Eye (tissue), 1 donor: Measurements from ENCODE around the gene DEDD2.
A peak's percentile ranks its signal among the peaks of the same experiment; 100 is the strongest.

Experiments
- DNase-seq: peaks from one replicate; pipeline ENCODE4 v3.0.0-alpha.2; 2015

The DEDD2 gene

DNA sequence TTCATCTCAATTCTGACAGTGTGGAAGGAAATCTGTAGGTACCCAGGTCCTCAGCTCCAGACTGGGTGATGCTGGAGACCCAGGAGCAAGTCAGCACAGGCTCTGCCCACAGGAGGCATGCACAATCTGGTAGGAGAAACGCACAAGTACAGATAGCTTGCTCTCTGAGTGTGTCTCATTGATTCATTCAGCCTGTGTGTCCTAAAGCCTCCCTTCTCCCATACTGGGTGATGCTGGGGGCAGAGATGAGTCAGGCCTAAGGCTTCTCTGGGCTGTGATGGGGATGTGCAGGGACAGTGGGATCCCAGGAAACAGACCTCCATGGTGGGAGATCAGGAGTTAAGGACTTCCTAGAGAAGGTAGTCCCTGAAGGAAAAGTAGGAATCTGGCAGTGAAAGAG, 9.4 kb upstream of the DEDD2 start:
- DNase-seq: no peak

DNA sequence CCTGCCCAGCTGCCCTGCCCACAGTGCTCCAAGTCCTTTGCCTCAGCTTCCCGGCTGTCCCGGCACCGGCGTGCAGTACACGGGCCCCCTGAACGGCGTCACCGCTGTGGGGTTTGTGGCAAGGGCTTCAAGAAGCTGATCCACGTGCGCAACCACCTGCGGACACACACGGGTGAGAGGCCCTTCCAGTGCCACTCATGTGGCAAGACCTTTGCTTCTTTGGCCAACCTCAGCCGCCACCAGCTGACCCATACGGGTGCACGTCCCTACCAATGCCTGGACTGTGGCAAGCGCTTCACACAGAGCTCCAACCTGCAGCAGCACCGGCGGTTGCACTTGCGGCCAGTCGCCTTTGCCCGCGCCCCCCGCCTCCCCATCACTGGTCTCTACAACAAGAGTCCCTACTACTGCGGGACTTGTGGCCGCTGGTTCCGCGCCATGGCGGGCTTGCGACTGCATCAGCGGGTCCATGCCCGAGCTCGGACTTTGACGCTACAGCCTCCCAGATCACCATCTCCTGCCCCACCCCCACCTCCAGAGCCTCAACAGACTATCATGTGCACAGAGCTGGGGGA, 8.3 kb upstream of the DEDD2 start:
- no peak for DNase-seq

DNA sequence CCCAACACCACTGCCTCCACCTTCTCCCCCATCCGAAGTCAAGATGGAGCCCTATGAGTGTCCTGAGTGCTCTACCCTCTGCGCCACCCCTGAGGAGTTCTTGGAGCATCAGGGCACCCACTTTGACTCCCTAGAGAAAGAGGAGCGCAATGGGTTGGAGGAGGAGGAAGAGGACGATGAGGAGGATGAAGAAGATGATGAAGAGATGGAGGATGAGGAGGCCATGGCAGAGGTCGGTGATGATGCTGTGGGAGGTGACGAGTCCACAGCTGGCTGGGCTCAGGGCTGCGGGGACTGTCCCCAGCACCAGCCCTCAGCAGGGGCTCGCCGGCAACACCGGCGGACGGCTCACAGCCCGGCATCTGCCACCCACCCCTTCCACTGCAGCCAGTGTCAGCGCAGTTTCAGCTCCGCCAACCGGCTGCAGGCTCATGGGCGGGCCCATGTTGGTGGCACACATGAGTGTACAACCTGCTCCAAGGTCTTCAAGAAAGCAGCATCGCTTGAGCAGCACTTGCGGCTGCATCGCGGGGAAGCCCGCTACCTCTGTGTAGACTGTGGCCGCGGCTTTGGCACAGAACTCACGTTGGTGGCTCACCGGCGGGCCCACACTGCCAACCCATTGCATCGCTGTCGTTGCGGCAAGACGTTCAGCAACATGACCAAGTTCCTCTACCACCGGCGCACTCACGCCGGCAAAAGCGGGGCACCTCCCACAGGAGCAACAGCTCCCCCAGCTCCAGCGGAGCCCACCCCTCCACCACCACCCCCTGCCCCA, 7.7 kb upstream of the DEDD2 start:
- no peak for DNase-seq

DNA sequence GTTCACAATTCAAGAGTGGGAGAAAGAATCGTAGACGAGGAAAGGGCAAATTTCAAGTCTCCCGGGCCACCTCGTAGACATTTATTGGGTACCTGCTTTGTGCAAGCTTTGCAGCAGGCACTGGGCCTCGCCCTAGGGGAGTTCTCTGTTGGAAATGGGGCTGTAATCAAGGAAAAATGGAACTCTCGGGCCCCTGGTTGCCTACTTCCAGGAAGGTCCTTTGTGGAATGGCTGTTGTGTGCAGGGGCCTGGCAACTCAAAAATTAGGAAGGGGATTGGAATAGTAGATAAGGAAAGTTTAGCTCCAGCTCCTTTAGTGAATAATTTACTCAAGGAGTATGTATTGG, 3.2 kb upstream of the DEDD2 start:
- no peak for DNase-seq

DNA sequence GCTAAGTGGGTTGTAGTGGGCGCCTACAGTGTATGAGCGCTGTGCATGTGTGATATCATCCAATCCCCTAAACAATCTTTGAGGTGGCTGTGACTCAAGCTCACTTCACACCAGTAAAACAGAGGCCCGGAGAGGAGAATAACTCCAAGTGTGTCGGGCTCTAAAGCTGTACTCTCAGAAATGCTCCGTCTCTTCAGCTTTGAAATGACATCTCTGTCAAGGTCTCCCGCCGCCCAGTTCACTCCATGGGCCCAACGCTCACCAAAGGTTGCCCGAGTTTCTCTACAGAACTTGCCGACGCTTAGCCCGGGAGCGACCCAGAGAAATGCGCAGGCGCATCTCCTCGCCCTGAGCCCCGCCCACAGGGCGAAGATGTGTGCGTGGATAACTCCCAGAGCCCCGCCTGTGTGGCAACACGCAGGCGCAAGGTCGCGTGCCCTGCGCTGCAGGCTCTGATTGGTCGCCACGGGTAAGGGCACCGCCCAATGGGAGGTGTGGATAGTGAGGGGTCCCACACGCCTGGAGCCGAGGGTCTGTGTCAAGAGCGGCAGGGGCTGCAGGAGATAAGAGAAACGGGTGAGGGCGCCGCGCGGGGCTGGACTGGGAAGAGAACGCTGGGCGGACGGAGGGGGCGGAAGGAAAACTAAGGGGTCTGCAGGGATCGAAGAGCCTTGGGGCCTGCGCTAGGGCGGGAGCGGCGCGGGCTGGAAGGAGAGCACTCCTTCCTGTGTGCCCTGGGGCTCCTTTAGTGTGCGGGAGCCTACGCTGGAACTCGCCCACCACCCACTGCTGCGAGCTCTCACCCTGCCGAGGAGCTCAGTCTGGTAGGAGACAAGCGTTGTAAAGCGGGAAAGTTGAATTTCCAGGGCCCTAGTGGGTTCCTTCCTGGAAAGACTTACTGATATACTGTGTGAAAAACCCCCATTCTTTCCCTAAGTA, 2.6 kb upstream of the DEDD2 start, which contains the start of gene ZNF526:
TSS of gene ZNF526 (plus strand) at position 501 of the 939 bp plus-strand sequence. CDS start 4,092 bp downstream, outside the sequence.
- peak; percentile 99 for DNase-seq

DNA sequence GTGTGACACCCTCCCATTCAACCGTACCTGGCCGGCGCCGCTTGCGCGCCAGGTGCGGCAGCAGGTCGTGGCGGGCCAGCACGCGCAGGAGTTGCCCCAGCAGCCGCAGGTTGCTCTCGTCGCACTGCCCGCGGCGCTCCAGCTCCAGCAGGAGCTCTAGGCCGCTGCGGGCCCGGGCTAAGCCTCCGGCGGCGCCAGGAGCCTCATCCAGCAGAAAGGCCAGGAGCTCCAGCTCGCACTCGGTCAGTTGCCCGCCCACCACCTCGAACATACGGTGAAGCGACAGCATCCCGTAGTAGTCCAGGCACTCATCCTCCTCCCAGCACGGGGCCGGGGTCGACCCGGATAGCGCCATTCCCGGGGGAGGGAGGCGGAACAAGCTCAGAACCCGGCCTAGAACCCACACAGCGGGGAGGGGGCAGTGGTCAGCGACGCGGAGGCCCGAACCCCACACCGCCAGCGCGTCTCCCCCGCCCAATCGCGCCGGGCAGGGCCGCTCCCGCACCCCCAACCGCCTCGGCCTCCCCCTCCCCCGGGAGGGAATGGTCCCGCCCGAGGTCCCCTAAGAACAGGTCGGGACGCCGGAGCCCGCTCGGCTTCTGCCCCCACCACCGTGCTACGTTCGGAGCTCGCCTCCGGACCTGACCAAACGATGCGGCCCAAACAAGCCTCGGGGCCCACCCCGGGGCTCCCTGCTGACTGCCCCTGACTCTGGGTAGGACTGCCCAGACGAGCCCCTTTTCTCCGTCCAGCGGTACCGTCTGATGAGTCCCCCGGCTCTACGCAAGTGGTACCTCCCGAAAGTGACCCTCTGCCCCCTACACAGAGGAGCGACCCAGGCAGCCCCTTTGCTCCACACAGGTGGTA, 591 bp downstream of the DEDD2 start:
- no peak for DNase-seq

DNA sequence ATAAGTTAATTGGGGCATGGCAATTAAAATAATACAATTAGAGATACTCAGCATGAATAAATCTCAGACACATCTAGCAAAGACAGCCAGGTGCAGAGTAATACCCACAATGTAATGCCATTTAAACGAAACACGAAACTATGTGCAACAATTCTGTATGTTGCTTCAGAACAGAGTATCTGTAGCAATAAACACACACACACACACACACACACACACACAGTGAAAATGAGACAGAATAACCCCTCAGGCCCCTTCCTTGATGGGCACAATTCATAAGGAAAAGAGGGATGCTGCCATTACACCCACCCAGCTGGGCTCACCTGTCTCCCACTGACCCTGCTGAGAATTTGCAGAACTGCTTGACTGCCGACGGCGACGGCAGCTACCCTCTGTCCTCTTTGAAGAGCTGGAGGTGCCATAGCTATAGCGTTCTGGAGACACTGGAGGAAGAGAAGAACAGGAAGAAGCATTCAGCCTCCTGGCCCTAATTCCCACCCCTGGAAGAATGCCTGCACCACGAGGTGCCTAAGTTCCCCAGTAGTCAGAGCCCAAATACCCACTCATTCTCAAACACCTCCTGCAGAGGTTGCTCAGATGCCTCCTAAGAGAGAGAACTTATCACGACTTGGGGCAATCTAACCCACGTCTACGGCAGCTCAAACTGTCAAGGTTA, 2.5 kb downstream of the DEDD2 start:
- DNase-seq: no peak

DNA sequence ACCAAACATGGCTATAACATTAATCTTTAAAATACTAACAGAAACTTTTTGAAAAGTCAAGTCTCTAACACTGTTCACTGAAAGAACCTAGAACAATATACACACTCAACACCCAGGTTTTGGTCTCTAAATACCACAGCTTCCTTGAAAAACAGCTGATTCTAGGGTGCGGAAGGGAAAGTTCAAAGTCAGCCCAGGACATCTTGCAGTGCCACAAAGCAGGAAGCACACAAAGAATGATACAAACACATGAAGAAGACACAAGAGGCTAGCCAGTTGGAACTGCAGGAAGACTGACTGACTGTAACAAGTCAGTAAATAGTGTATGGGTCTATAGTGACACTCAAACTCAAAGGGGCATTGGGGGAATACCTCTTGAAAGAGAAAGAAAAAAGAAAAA, 4.6 kb downstream of the DEDD2 start:
- no peak for DNase-seq

DNA sequence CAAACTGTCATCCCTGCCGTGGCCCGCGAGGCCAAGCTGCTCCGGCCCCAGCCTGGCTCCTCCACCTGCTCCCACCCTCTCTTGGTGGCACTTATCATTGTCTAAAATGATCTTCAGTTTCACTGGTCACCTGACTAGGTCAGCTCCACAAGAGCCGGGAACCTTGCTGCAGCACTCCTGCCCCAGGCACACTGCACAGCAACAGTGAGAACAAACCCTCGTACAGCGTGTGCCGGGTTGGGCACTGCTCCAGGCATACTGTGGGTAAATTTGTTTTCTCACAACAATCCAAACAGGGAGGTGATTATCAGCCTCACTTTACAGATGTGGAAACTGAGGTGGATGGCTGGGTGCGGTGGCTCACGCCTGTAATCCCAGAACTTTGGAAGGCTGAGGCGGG, 8.9 kb downstream of the DEDD2 start:
- DNase-seq: no peak

DNA sequence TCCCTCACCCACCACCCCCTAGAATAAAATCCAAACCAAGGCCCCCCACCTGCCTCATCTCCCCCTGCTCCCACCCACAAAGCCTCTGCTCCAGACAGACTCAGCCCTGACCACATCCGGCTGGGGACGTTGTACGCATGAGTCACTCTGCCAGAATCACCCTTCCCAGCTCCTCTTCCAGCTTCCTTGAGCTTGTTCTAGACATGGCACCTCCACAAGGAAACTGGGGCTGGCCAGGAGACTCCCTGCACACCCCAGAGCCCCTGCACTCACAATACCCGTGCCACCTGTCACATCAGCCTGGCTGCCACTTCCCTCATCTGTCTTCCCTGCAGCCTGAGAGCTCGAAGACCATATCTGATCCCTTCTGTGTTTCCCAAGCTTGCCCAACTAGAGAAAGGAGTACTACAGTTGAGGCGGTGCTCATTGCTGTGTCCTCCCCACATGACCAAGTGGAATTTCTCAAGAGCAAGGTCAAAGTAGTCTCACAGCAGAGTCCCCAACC, 9.7 kb downstream of the DEDD2 start:
- no peak for DNase-seq

DNA sequence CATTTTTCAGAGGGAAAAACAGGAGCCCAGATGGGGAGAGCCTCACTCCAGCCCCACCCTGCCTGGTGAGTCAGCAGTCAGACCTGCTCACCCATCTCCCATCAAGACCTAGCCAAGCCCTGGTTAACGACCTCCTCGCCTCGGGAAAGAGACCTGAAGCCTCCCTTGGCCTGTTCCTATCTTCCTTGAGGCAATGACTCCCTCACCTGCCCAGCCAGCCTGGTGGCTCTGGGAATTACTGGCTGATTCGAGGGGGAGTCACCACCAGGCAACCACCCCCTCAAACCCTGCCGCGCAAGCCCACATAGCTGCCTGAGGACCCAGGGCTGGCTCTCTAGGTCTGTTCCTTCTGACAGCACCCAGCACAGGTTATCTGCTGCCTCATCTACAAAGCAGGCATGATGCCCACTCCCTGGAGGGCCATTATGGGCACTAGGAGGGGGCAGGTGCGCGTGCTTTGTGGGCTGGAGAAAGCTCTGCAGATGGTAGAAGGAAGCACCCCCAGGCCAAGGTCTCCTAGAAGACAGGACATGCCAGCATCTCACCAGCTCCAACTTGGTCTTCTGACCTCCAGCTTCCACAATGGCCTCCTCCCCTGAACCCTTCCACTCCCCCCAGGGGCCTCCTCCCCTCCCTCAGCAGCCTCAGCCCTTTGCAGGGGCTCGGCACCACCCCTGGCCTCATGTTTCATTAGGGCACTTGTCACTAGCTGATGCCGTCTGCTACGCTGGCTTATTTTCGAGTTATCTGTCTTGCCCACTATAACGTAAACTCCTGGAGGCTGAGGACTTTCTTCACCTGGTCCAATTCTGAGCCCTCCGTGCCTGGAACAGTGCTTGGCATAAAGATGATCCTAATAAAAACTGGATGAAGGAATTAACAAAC, 10.4 kb downstream of the DEDD2 start:
- DNase-seq: no peak

DNA sequence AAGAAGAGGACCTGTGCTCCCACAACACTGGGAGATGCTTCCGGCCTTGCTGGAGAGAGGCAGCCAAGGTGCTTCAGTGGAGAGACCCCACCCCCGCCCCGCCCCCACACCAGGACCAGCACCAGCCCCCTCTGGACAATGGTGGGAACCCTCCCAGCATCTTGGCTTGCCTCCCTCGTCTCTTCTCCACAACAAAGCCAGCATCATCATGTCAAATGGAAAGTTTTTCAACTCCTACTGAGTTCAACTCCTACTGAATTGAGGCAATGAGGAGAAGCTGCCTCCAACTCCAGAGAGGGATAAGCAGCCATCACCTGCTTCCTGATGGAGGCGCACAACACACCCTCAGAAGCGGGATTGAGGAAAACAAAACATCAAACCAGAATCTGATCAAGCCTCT, 12.8 kb downstream of the DEDD2 start:
- no peak for DNase-seq

DNA sequence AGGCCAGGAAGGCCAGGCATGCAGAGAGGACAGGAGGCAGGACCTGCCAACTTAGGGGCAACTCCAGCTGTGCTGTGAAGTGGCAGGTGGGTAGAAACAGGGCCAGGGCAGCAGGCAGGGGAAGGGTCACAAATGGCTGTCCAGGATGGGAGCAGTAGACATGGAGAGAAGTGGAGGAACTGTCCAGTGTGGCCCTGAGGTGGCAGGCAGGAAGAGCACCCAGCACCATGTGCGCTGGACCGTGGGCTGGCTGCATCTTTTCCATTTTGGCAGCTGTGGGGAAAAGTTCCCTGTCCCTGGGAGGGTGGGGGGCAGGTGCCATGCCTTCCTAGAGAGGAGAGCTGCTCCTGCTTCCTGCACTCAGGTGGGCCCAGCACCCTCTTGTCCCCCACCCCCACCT, 13.8 kb downstream of the DEDD2 start:
- DNase-seq: no peak

DNA sequence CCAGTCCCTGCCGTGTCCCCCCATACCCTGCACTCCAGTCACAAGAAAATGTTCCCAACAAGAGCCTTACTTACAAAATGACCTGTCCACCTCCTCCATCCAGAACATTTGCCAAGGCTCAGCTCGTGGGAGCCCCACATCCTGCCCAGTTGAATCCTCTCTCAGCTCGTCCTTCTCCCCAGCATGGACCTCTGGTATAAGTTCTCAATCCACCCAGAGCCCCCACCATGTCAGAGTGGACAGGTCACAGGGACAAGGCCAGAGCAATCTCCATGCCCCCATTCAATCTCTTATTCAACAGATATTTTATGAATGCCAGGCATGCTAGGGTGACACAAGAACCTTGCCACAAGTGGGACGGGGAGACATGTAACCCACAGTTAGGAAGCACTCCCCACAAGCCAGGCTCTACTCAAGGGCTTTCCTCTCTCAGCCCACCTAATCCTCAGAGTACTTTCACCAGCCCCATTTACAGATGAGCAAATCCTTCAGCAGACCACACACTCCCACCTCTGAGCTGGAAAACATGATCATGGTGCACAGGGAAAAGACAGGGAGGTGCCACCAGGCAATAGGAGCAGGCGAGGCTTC, 15.1 kb downstream of the DEDD2 start:
- DNase-seq: no peak

DNA sequence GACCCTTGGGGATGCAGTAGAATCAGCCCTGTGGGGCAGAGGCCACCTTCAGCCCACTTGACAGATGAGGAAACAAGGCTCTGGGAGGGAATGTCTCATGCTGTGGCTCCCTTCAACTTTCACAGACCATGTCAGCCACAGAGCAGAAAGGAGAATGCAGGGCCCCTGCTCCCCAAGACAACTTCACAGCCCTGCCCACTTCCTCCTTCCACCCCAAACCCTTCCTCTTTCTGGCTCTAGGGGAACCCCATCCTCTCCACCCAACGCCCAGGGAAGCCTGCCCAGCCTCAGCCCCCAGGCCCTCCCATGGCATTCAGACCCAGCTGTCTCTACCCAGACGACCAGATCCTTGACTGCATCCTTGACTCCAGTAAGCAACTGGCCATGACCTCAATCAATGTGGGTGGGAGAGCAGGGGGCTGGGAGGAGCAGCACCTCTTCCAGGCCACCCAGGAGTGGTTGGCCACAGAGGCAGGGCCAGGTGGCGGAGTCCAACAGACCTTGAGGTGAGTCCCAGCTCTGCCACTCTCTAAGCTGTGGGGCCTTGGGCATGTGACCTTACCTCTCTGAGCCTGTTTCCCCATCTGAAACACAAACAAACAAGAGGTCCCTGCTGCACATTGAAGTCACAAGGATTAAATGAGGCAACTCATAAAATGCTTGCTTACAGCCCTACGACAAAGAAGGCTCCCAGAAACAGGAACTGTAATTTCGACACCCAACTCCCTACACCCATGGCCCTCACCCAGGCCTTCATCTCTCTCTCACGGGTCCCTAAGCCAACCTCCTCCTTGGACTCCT, 15.8 kb downstream of the DEDD2 start:
- DNase-seq: no peak

DNA sequence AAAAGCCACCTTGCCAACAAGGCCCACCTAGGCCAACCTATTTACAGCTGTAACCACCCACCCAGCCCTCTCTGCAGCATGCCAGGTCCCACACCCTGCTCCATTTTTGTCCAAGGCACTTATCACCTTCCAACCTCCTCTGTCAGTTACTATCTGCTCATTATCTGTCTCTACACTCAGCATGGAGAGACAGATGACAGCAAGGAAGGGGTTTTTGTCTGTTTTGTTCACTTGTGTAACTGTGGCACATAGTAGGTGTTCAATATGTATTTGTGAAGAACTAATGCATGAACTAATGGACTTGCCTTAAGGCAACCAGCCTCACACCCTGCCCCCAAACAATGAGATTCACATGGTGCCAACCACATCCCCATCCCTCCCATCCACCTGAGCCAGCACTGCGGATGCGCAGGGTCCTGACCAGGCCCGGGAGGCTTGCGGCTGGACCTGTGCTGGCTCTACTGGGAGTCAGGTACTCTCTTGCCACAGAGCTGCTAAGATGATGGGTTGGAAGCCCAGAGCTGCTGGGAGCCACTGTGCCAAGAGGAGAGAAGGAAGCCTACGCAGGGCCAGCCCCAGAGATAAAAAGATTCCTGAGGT, 17.3 kb downstream of the DEDD2 start:
- no peak for DNase-seq

DNA sequence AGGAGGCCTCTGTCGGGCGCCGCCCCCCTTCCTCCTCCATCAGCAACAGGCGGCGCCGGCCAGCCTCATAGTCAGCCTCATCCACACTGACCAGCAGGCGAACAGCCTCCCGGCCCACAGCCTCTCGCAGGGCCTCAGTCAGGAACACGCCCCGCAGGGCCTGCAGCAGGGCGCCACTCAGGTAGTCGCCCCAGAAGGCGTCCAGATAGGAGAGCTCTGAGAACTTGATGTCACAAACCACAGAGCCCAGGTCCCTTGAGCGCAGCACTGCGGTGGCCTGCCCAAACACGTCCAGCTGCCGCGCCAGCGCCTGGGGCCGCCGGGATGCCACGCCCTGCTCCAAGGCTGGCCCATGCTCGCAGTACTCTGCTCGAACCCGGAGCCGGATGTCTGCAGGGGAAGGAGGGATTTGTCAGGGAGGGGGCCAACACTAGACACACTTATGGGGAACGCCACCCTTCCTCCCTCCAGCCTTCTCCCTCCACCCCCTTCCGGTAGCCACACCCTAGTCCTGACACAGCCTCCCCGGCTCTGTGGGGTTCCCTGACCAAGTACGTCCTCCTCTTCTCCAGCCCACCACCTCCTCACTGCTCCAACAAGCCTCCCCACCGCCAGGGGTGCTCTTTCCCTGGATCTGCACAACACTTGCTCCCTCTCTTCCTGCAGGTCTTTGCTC, 17.9 kb downstream of the DEDD2 start:
- DNase-seq: no peak

DNA sequence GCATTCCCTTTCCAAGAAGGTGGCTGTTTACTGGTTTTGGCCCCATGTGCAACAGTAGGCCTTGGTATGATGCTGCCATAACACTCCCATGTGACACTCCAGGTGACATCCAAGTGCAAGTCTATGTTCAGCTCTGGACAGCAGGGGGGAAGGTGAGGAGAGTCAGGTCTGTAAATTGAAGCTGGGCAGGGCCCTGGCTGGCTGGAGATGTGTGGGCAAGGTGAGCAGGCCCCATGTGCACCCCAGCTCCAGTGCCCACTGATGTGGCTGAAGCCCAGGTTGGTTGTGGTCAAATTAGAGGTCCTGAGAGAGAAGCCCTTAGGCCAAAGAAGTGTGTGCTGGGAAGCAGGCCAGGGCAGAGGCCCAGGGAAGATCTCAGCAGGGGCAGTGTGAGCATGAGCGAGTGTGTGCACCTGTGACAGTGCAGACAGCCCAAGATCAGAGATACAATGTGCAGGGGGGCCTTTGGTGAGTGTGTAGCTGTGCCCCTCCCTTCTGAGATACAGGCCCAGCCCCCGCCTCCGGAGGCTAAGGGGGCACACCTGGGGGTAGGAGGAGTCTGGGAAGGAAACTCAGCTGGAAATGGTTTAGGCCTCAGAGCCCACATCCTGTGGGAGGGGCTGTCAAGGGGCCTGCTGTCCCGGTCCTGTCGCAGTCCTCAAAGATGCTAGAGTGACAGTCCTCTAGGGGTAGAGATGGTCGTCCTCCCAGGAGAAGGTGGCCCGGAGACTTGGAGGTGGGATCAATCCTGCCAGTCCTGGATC, 18.6 kb downstream of the DEDD2 start:
- no peak for DNase-seq
